NB4 (cell line): ENCODE results near the gene EED.
A peak's percentile ranks its signal among the peaks of the same experiment; 100 is the strongest.
"Not testable (repeated sequence)": the region's sequence is repeated elsewhere in the genome, so short reads cannot be mapped to it uniquely, and the experiment has no call there.

Source experiments
- DNase-seq: peaks from one replicate; pipeline ENCODE4 v3.0.0; 2010; ENCODE audit warnings: low read depth
- H3K4me3 ChIP-seq: one replicate; pipeline ENCODE4 v1.5.1; 2011; ENCODE audit warnings: mild to moderate bottlenecking, low read depth, low read length, moderate library complexity
- CTCF ChIP-seq: IDR thresholded peaks from one replicate; pipeline ENCODE4 v1.5.1; 2012; ENCODE audit warnings: low read depth, low read length
- MAX ChIP-seq: IDR thresholded peaks from 2 replicates; pipeline ENCODE4 v1.6.1; 2011; ENCODE audit warnings: low read depth, low read length
- MYC ChIP-seq: IDR thresholded peaks from 2 replicates; pipeline ENCODE4 v1.6.1; 2011; ENCODE audit warnings: low read depth, low read length
- POLR2A ChIP-seq: IDR thresholded peaks from 2 replicates; pipeline ENCODE4 v1.6.1; 2011; ENCODE audit warnings: mild to moderate bottlenecking; ENCODE audit not compliant: insufficient read length; ENCODE audit errors: extremely low read depth

Gene EED

GRCh38 chr11:86288776-86289507 is 44.4 kb downstream of the EED start:
- TF ChIP-seq MAX (no peak), CTCF (no peak), POLR2A (no peak), MYC (no peak)
- H3K4me3 ChIP-seq = no peak overlapping the region
- DNase-seq = no peak

GRCh38 chr11:86289508-86290280 is 45.1 kb downstream of the EED start:
- not testable (repeated sequence) for DNase-seq, H3K4me3 ChIP-seq

- H3K4me3 ChIP-seq = no peak overlapping the region
- peak; percentile 68 for DNase-seq
- TF ChIP-seq CTCF = peak; percentile 81
- TF ChIP-seq MYC = no peak
- TF ChIP-seq POLR2A = no peak
- TF ChIP-seq MAX = no peak
Measured at GRCh38 chr11:86291466-86292262, 47.1 kb downstream of the EED start.

- TF ChIP-seq MYC (no peak), POLR2A (no peak), CTCF (no peak), MAX (no peak)
- H3K4me3 ChIP-seq = no peak overlapping the region
- DNase-seq = no peak
Measured at GRCh38 chr11:86292912-86293616, 48.5 kb downstream of the EED start.

GRCh38 chr11:86294026-86294425 is 49.5 kb downstream of the EED start:
- no peak for DNase-seq
- TF ChIP-seq MAX (no peak), CTCF (no peak), MYC (no peak), POLR2A (no peak)

More at GRCh38 chr11:86294026-86294425, 49.5 kb downstream of the EED start:
- no peak overlapping the region for H3K4me3 ChIP-seq
